ENCODE data around the gene TMED4. TPM values are rescaled to one million over a fixed set of nuclear protein-coding genes. Genes with fewer than 3 reads are reported as not detected.

Gene TMED4
- total and polyA plus RNA-seq, 2 of the 13 experiments (the other 11 are each of a cell fraction or from before 2014, with no cell fraction given) = 81.4 to 109 TPM

DNA sequence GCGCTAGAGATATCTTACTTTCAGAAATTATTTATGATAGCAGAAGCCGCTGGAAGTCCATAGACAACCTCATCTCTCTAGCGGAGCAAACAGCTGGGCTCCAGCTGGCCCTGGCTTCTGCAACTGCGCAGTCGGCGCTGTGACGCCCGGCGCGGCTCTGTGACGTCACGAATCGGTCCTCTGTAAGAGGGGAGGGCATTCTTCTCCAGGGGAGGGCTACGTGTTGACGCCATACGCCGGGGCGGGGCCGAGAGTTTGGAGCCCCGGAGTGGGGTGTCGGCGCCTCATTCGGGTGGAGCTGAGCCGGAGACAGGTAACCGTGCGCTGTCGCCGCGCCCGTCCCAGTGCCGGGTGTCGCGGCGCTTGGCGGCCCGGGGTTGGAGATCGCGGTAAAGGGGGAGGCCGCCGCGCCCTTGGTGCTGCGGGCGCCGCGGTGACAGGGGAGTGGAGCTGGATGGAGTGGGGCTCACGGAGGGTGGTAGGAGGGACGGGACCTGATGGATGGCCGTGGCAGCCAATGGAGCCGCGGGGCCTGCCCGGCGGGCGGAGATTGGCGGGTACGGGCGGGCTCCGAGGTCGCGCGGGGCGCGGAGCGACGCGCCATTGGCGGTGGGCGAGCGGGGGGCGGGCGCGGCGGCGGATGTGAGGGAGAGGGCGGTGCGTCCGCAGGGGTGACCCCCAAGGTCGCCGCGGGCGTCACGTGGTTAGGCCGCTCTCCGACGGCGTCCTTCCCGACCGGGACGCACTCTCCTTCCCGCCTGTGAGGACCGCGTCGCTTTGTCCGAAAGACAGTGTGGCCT is 24.5 kb upstream of the TMED4 start, which contains the start of gene OGDH (continued):
- TF ChIP-seq, protein P1, sequence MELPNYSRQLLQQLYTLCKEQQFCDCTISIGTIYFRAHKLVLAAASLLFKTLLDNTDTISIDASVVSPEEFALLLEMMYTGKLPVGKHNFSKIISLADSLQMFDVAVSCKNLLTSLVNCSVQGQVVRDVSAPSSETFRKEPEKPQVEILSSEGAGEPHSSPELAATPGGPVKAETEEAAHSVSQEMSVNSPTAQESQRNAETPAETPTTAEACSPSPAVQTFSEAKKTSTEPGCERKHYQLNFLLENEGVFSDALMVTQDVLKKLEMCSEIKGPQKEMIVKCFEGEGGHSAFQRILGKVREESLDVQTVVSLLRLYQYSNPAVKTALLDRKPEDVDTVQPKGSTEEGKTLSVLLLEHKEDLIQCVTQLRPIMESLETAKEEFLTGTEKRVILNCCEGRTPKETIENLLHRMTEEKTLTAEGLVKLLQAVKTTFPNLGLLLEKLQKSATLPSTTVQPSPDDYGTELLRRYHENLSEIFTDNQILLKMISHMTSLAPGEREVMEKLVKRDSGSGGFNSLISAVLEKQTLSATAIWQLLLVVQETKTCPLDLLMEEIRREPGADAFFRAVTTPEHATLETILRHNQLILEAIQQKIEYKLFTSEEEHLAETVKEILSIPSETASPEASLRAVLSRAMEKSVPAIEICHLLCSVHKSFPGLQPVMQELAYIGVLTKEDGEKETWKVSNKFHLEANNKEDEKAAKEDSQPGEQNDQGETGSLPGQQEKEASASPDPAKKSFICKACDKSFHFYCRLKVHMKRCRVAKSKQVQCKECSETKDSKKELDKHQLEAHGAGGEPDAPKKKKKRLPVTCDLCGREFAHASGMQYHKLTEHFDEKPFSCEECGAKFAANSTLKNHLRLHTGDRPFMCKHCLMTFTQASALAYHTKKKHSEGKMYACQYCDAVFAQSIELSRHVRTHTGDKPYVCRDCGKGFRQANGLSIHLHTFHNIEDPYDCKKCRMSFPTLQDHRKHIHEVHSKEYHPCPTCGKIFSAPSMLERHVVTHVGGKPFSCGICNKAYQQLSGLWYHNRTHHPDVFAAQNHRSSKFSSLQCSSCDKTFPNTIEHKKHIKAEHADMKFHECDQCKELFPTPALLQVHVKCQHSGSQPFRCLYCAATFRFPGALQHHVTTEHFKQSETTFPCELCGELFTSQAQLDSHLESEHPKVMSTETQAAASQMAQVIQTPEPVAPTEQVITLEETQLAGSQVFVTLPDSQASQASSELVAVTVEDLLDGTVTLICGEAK (IDR thresholded peaks at IDR 0.05) = no peak
- TF ChIP-seq, protein P1 (CRISPR knock-in tag; IDR thresholded peaks at IDR 0.05) = peak; percentile 41
- TF ChIP-seq, protein P2, sequence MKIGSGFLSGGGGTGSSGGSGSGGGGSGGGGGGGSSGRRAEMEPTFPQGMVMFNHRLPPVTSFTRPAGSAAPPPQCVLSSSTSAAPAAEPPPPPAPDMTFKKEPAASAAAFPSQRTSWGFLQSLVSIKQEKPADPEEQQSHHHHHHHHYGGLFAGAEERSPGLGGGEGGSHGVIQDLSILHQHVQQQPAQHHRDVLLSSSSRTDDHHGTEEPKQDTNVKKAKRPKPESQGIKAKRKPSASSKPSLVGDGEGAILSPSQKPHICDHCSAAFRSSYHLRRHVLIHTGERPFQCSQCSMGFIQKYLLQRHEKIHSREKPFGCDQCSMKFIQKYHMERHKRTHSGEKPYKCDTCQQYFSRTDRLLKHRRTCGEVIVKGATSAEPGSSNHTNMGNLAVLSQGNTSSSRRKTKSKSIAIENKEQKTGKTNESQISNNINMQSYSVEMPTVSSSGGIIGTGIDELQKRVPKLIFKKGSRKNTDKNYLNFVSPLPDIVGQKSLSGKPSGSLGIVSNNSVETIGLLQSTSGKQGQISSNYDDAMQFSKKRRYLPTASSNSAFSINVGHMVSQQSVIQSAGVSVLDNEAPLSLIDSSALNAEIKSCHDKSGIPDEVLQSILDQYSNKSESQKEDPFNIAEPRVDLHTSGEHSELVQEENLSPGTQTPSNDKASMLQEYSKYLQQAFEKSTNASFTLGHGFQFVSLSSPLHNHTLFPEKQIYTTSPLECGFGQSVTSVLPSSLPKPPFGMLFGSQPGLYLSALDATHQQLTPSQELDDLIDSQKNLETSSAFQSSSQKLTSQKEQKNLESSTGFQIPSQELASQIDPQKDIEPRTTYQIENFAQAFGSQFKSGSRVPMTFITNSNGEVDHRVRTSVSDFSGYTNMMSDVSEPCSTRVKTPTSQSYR (CRISPR knock-in tag; IDR thresholded peaks at IDR 0.05; ENCODE audit: borderline replicate concordance) = 0 out of 2 replicates have a peak, but pooled peaks have one; percentile 33
- TF ChIP-seq, protein P3, sequence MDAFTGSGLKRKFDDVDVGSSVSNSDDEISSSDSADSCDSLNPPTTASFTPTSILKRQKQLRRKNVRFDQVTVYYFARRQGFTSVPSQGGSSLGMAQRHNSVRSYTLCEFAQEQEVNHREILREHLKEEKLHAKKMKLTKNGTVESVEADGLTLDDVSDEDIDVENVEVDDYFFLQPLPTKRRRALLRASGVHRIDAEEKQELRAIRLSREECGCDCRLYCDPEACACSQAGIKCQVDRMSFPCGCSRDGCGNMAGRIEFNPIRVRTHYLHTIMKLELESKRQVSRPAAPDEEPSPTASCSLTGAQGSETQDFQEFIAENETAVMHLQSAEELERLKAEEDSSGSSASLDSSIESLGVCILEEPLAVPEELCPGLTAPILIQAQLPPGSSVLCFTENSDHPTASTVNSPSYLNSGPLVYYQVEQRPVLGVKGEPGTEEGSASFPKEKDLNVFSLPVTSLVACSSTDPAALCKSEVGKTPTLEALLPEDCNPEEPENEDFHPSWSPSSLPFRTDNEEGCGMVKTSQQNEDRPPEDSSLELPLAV (CRISPR knock-in tag; conservative IDR thresholded peaks at IDR 0.05; ENCODE audit: low read depth) = no peak
- no peak for TF ChIP-seq IKZF4 (CRISPR knock-in tag; IDR thresholded peaks at IDR 0.05; ENCODE audit: borderline replicate concordance, low read depth, not compliant biosample characterization)
- no peak for TF ChIP-seq TAF15 (IDR thresholded peaks at IDR 0.05; ENCODE audit: low read depth, low read length, poor library complexity, severe bottlenecking)
- peak; percentile 25 for TF ChIP-seq ARNT2 (CRISPR knock-in tag; IDR thresholded peaks at IDR 0.05; ENCODE audit: low read depth)
- peak; percentile 86 for TF ChIP-seq KMT2A (CRISPR knock-in tag; IDR thresholded peaks at IDR 0.05)
- 0 out of 2 replicates have a peak, but pooled peaks have one; percentile 31 for TF ChIP-seq ZNF713 (CRISPR knock-in tag; IDR thresholded peaks at IDR 0.05)
- TF ChIP-seq MXI1 (IDR thresholded peaks at IDR 0.05; ENCODE audit: borderline replicate concordance, low read depth, low read length) = peak; percentile 81; the same call in 2 of the 3 replicates
- TF ChIP-seq ZNF326 (CRISPR knock-in tag; IDR thresholded peaks at IDR 0.05; ENCODE audit: borderline replicate concordance) = no peak
- TF ChIP-seq ATF7-NPFF (CRISPR knock-in tag; IDR thresholded peaks at IDR 0.05; ENCODE audit: low read depth) = peak; percentile 80
- TF ChIP-seq SMARCC2 (IDR thresholded peaks at IDR 0.05) = peak; percentile 57; the same call in 1 of the 2 replicates
- TF ChIP-seq ARNTL (CRISPR knock-in tag; IDR thresholded peaks at IDR 0.05) = peak; percentile 49; the same call in 1 of the 2 replicates
- peak; percentile 23; the same call in 1 of the 2 replicates for TF ChIP-seq ZNF563 (CRISPR knock-in tag; IDR thresholded peaks at IDR 0.05)
